HepG2 (cell line): Measurements from ENCODE around the gene NR3C2. TPM values are rescaled to one million over a fixed set of nuclear protein-coding genes. Genes with fewer than 3 reads are reported as not detected.

Source experiments
- ATAC-seq: fragments of 200-7000 bp; cut with Tn5 transposase; 3 replicates; pipeline ENCODE4 v1.9.1; 2020; ENCODE audit warnings: mild to moderate bottlenecking, moderate library complexity
- BruUV-seq: library from RNA; stranded (reverse); fragments of 400-500 nt; replicated peaks from 2 replicates; lab custom pipeline; 2021; lab: Mats Ljungman, UMichigan
- CTCF ChIA-PET: fragments of 300-600 bp; formaldehyde crosslinking; extraction: SDS; loops from one replicate; lab custom pipeline; 2021; ENCODE audit warnings: low total read pairs, inconsistent platforms, low intra/inter-chr PET ratio; lab: Yijun Ruan, JAX
- POLR2A ChIA-PET: fragments of 350-600 bp; sonication (Branson Sonifier 250); formaldehyde crosslinking; loops from one replicate; lab custom pipeline; 2020; ENCODE audit warnings: antibody characterized with exemption, inconsistent platforms; lab: Yijun Ruan, JAX
- DNase-seq: peaks from one replicate; pipeline ENCODE4 v3.0.0-alpha.2; 2015; ENCODE audit warnings: low spot score
- FAIRE-seq: peaks from 3 replicates; lab custom pipeline; 2011; peaks lifted over from hg19 to GRCh38; lab: Jason Lieb, UNC
- H2AFZ ChIP-seq: one replicate; pipeline ENCODE4 v1.6.1; 2011; ENCODE audit warnings: low read length, inconsistent platforms
- H3K27ac ChIP-seq: fragments of 300-600 bp; 3 replicates; pipeline ENCODE4 v1.8.0; 2011; ENCODE audit warnings: mixed run types, mild to moderate bottlenecking, mixed read lengths, low read length, inconsistent platforms; ENCODE audit not compliant: insufficient read depth; ENCODE audit errors: extremely low read length
- H3K27me3 ChIP-seq, 2 experiments: fragments of 200-600 bp in 1 of 2; 2 replicates in 1 of 2; 3 replicates in 1 of 2; pipeline versions ENCODE4 v1.6.0 to v1.8.0; 2011; ENCODE audit warnings: low read length in 2 of 2, mild to moderate bottlenecking in 2 of 2, moderate library complexity in 2 of 2, inconsistent platforms in 1 of 2; ENCODE audit not compliant: insufficient read depth in 2 of 2, control insufficient read depth in 1 of 2
- H3K36me3 ChIP-seq, 2 experiments: fragments of 200-600 bp in 1 of 2; replicated peaks in 1 of 2; 2 replicates in 1 of 2; 3 replicates in 1 of 2; pipeline versions ENCODE4 v1.5.1 to v1.8.0; 2011; ENCODE audit warnings: low read length in 2 of 2, inconsistent platforms in 1 of 2; ENCODE audit not compliant: insufficient read depth in 2 of 2, control insufficient read depth in 1 of 2
- H3K4me1 ChIP-seq: 2 replicates; pipeline ENCODE4 v1.5.1; 2012; ENCODE audit warnings: low read length, inconsistent platforms; ENCODE audit not compliant: insufficient read depth
- H3K4me2 ChIP-seq: 2 replicates; pipeline ENCODE4 v1.6.0; 2011; ENCODE audit warnings: low read depth, low read length, inconsistent platforms
- H3K4me3 ChIP-seq, 3 experiments: fragments of 200-600 bp in 1 of 3; sonication (generic), shearing (Covaris generic) in 1 of 3; replicated peaks in 1 of 3; 2 replicates each; pipeline ENCODE4 v1.5.1; 2011 to 2016; ENCODE audit warnings: low read length in 3 of 3, inconsistent platforms in 2 of 3, low read depth in 2 of 3, mild to moderate bottlenecking in 2 of 3, control low read depth in 1 of 3, mixed read lengths in 1 of 3; ENCODE audit not compliant: insufficient read depth in 1 of 3
- H3K79me2 ChIP-seq: one replicate; pipeline ENCODE4 v1.6.1; 2011; ENCODE audit warnings: low read length, inconsistent platforms; ENCODE audit not compliant: insufficient read depth
- H3K9ac ChIP-seq: 2 replicates; pipeline ENCODE4 v1.6.0; 2011; ENCODE audit warnings: mild to moderate bottlenecking, low read depth, low read length, inconsistent platforms; ENCODE audit not compliant: insufficient read depth
- H3K9me3 ChIP-seq: 2 replicates; pipeline ENCODE4 v1.5.1; 2012; ENCODE audit warnings: mild to moderate bottlenecking, low read length
- H4K20me1 ChIP-seq: 2 replicates; pipeline ENCODE4 v1.6.0; 2011; ENCODE audit warnings: inconsistent platforms, mild to moderate bottlenecking, low read length, moderate library complexity; ENCODE audit not compliant: insufficient read depth
- CERS6 ChIP-seq: sonication (generic); formaldehyde crosslinking; IDR thresholded peaks from 2 replicates; pipeline ENCODE4 v1.5.0; 2020; ENCODE audit warnings: missing genetic modification reagents
- DPF2 ChIP-seq: sonication (generic); formaldehyde crosslinking; IDR thresholded peaks from 2 replicates; pipeline ENCODE4 v1.4.0; 2020; ENCODE audit warnings: mild to moderate bottlenecking, low read depth, missing genetic modification reagents, borderline replicate concordance
- ELK4 ChIP-seq: sonication (generic); formaldehyde crosslinking; IDR thresholded peaks from 2 replicates; pipeline ENCODE4 v1.9.0; 2021; ENCODE audit warnings: missing genetic modification reagents, borderline replicate concordance
- KLF13 ChIP-seq: sonication (generic); formaldehyde crosslinking; IDR thresholded peaks from 2 replicates; pipeline ENCODE4 v1.4.0; 2020; ENCODE audit warnings: mild to moderate bottlenecking, missing genetic modification reagents
- KLF15 ChIP-seq: sonication (generic); formaldehyde crosslinking; IDR thresholded peaks from 2 replicates; pipeline ENCODE4 v1.8.1; 2023; ENCODE audit warnings: borderline replicate concordance, mild to moderate bottlenecking, inconsistent platforms, missing genetic modification reagents, mixed read lengths
- KLF6 ChIP-seq: IDR thresholded peaks from 2 replicates; pipeline ENCODE4 v1.8.0; 2016; ENCODE audit warnings: missing biosample characterization, missing genetic modification reagents
- SP5 ChIP-seq: IDR thresholded peaks from 2 replicates; pipeline ENCODE4 v1.6.1; 2016; ENCODE audit warnings: low read depth, borderline replicate concordance
- ZBTB21 ChIP-seq: sonication (generic); formaldehyde crosslinking; IDR thresholded peaks from 2 replicates; pipeline ENCODE4 v1.4.0; 2020; ENCODE audit warnings: missing genetic modification reagents
- ZFX ChIP-seq: sonication (generic); formaldehyde crosslinking; IDR thresholded peaks from 2 replicates; pipeline ENCODE4 v1.4.0; 2020; ENCODE audit warnings: mild to moderate bottlenecking, low read depth, missing genetic modification reagents, moderate library complexity
- ZNF235 ChIP-seq: sonication (generic); formaldehyde crosslinking; IDR thresholded peaks from 2 replicates; pipeline ENCODE4 v1.8.1; 2023; ENCODE audit warnings: mild to moderate bottlenecking, missing genetic modification reagents, borderline replicate concordance
- ZNF264 ChIP-seq: sonication (generic); formaldehyde crosslinking; IDR thresholded peaks from 2 replicates; pipeline ENCODE4 v1.4.0; 2020; ENCODE audit warnings: missing genetic modification reagents
- ZNF343 ChIP-seq: sonication (generic); formaldehyde crosslinking; IDR thresholded peaks from 2 replicates; pipeline ENCODE4 v1.4.0; 2020; ENCODE audit warnings: mild to moderate bottlenecking, missing genetic modification reagents
- ZNF367 ChIP-seq: sonication (generic); formaldehyde crosslinking; IDR thresholded peaks from 2 replicates; pipeline ENCODE4 v1.4.0; 2020; ENCODE audit warnings: missing genetic modification reagents, borderline replicate concordance
- ZNF513 ChIP-seq: sonication (generic); formaldehyde crosslinking; conservative IDR thresholded peaks from 2 replicates; pipeline ENCODE4 v1.5.0; 2020; ENCODE audit warnings: missing genetic modification reagents
- ZNF550 ChIP-seq: sonication (generic); formaldehyde crosslinking; IDR thresholded peaks from 2 replicates; pipeline ENCODE4 v1.4.0; 2020; ENCODE audit warnings: mild to moderate bottlenecking, missing genetic modification reagents, borderline replicate concordance
- ZNF713 ChIP-seq: sonication (generic); formaldehyde crosslinking; IDR thresholded peaks from 2 replicates; pipeline ENCODE4 v1.4.0; 2020; ENCODE audit warnings: mild to moderate bottlenecking, missing genetic modification reagents
- ZNF891 ChIP-seq: sonication (generic); formaldehyde crosslinking; IDR thresholded peaks from 2 replicates; pipeline ENCODE4 v1.5.0; 2020; ENCODE audit warnings: mild to moderate bottlenecking, missing genetic modification reagents
- WGBS: methylation state at CpG from one replicate; pipeline ENCODE4 v1.1.6; 2017; ENCODE audit warnings: low lambda C conversion rate; 5-methylcytosine and 5-hydroxymethylcytosine counted together
- in situ Hi-C: cut with HindIII; loops from 2 replicates; pipeline ENCODE4 v1.10.0; 2017; ENCODE audit warnings: low pct_unique_long_range_greater_than_20kb; ENCODE audit not compliant: extremely low pct_ligation_motif_present
- intact Hi-C: fragments of 100-400 bp; cut with micrococcal nuclease; formaldehyde crosslinking; loops from one replicate; pipeline ENCODE4 v1.10.0; 2022; ENCODE audit not compliant: unreplicated experiment
- polyA plus RNA-seq, 8 experiments: library from polyadenylated mRNA; depleted of rRNA in 3 of 8; stranded (reverse) in 7 of 8; unstranded in 1 of 8; fragments of >200 nt; fragmentation: Illumina TruSeq in 4 of 8; extraction: Trizol in 4 of 8; gene quantifications; 2 replicates each; pipeline versions ENCODE4 v1.2.1 to v1.2.3, GENCODE V29; 2011 to 2016; ENCODE audit warnings: low read depth in 4 of 8, missing spikeins in 1 of 8, mixed read lengths in 1 of 8; ENCODE audit not compliant: insufficient read depth in 1 of 8
- total RNA-seq, 5 experiments: library from RNA; depleted of rRNA; stranded (reverse); fragments of >200 nt; fragmentation: Illumina TruSeq; extraction: Trizol; gene quantifications; 2 replicates each; pipeline ENCODE4 v1.2.3, GENCODE V29; 2016; ENCODE audit warnings: low read depth in 1 of 5

The NR3C2 gene
- total and polyA plus RNA-seq, 2 of the 13 experiments (the other 11 are each of a cell fraction or from before 2014, with no cell fraction given): 0.26 to 0.46 TPM

- no peak for FAIRE-seq
- POLR2A ChIA-PET: no interaction called here
- H4K20me1 ChIP-seq: no peaks in the 10 kb centered on the region
- H3K27ac ChIP-seq: no peak overlapping the region
- intact Hi-C loops: no loop called here
- no peak overlapping the region for H2AFZ ChIP-seq
- H3K4me3 ChIP-seq: no peak overlapping the region
- no TSS peak for BruUV-seq
- no peaks in the 10 kb centered on the region for H3K79me2 ChIP-seq
- TF ChIP-seq ZNF891 (CRISPR knock-in tag) (no peak), ZNF550 (CRISPR knock-in tag) (no peak), DPF2 (CRISPR knock-in tag) (no peak), ELK4 (CRISPR knock-in tag) (no peak), ZNF513 (CRISPR knock-in tag) (no peak), ZNF264 (CRISPR knock-in tag) (no peak), ZNF713 (CRISPR knock-in tag) (no peak), KLF15 (CRISPR knock-in tag) (no peak), KLF13 (CRISPR knock-in tag) (no peak), ZNF343 (CRISPR knock-in tag) (no peak), ZFX (CRISPR knock-in tag) (no peak), SP5 (CRISPR knock-in tag) (no peak), ZNF235 (CRISPR knock-in tag) (no peak), KLF6 (no peak), ZBTB21 (CRISPR knock-in tag) (no peak), CERS6 (no peak), ZNF367 (CRISPR knock-in tag) (no peak)
- TF ChIP-seq, all 625 proteins: peak for 0
- Histone ChIP-seq H3K27me3 (no peaks in the 10 kb centered on the region), H3K4me2 (no peak overlapping the region), H3K9ac (no peak overlapping the region), H3K9me3 (no peaks in the 10 kb centered on the region), H3K4me1 (no peaks in the 10 kb centered on the region), H3K36me3 (no peaks in the 10 kb centered on the region)
- 39% methylated on average over 3 of the region's 3 CpGs for WGBS
- CTCF ChIA-PET: no interaction called here
- no peak for ATAC-seq
- DNase-seq: no peak
- in situ Hi-C loops: no loop called here
These were observed 227.0 kb downstream of the NR3C2 start for GRCh38 chr4:148215202-148215601.
